Neural cell (in vitro differentiated cells): ENCODE measurements around the gene DIPK1C. TPM values are rescaled to one million over a fixed set of nuclear protein-coding genes. Genes with fewer than 3 reads are reported as not detected.

Source experiments
- H2AFZ ChIP-seq: fragments of 200-600, 300-800 bp; sonication (generic), shearing (Covaris generic); 2 replicates; pipeline ENCODE4 v1.6.0; 2014; ENCODE audit warnings: low read depth, mild to moderate bottlenecking, antibody characterized with exemption, low read length, moderate library complexity
- H3F3A ChIP-seq: fragments of 200-600 bp; shearing (Covaris generic); 2 replicates; pipeline ENCODE4 v1.6.1; 2016; ENCODE audit warnings: mild to moderate bottlenecking, moderate library complexity, mixed read lengths, antibody characterized with exemption, low read length; ENCODE audit not compliant: insufficient read depth, poor library complexity, severe bottlenecking
- H3K27ac ChIP-seq: fragments of 200-600, 300-800 bp; sonication (generic), shearing (Covaris generic); 2 replicates; pipeline ENCODE4 v1.5.1; 2014; ENCODE audit warnings: mild to moderate bottlenecking, low read length, moderate library complexity
- H3K27me3 ChIP-seq: fragments of 300-800, 200-600 bp; sonication (generic), shearing (Covaris generic); 2 replicates; pipeline ENCODE4 v1.6.0; 2014; ENCODE audit warnings: mild to moderate bottlenecking, low read depth, low read length, moderate library complexity; ENCODE audit not compliant: insufficient read depth
- H3K36me3 ChIP-seq: fragments of 300-800, 200-600 bp; sonication (generic), shearing (Covaris generic); 2 replicates; pipeline ENCODE4 v1.5.1; 2014; ENCODE audit warnings: mild to moderate bottlenecking, antibody characterized with exemption, low read length, moderate library complexity; ENCODE audit not compliant: insufficient read depth
- H3K4me2 ChIP-seq: fragments of 300-800, 200-600 bp; sonication (generic), shearing (Covaris generic); 2 replicates; pipeline ENCODE4 v1.6.0; 2014; ENCODE audit warnings: mild to moderate bottlenecking, low read length
- H3K4me3 ChIP-seq: fragments of 300-800, 200-600 bp; sonication (generic), shearing (Covaris generic); 2 replicates; pipeline ENCODE4 v1.5.1; 2014; ENCODE audit warnings: mild to moderate bottlenecking, low read length, moderate library complexity
- H3K79me2 ChIP-seq: fragments of 200-600 bp; shearing (Covaris generic); replicated peaks from 2 replicates; pipeline ENCODE4 v1.6.0; 2014; ENCODE audit warnings: mild to moderate bottlenecking, low read length, moderate library complexity; ENCODE audit not compliant: insufficient read depth
- H3K9ac ChIP-seq: fragments of 300-800, 200-600 bp; sonication (generic), shearing (Covaris generic); 2 replicates; pipeline ENCODE4 v1.6.1; 2016; ENCODE audit warnings: mild to moderate bottlenecking, low read length, mixed read lengths
- H3K9me2 ChIP-seq: fragments of 200-600 bp; shearing (Covaris generic); 2 replicates; pipeline ENCODE4 v1.6.1; 2016; ENCODE audit warnings: mild to moderate bottlenecking, low read length, mixed read lengths; ENCODE audit not compliant: insufficient read depth
- H3K9me3 ChIP-seq: fragments of 200-600, 300-800 bp; sonication (generic), shearing (Covaris generic); 2 replicates; pipeline ENCODE4 v1.6.1; 2016; ENCODE audit warnings: mild to moderate bottlenecking, mixed run types, low read length, moderate library complexity, mixed read lengths
- H4K20me1 ChIP-seq: fragments of 200-600 bp; shearing (Covaris generic); 2 replicates; pipeline ENCODE4 v1.6.1; 2016; ENCODE audit warnings: mild to moderate bottlenecking, mixed run types; ENCODE audit not compliant: insufficient read depth
- CTCF ChIP-seq: fragments of 450-650 bp; IDR thresholded peaks from 2 replicates; pipeline ENCODE4 v1.5.1; 2014; ENCODE audit warnings: antibody characterized with exemption, mild to moderate bottlenecking, moderate library complexity; ENCODE audit not compliant: poor library complexity, severe bottlenecking
- EP300 ChIP-seq: fragments of 450-650 bp; conservative IDR thresholded peaks from 2 replicates; pipeline ENCODE4 v1.6.1; 2014; ENCODE audit warnings: antibody characterized with exemption, mild to moderate bottlenecking, moderate library complexity; ENCODE audit not compliant: poor library complexity, severe bottlenecking
- EZH2 ChIP-seq: fragments of 200-600, 300-800 bp; shearing (Covaris generic), sonication (generic); IDR thresholded peaks from 2 replicates; pipeline ENCODE4 v1.6.1; 2014; ENCODE audit warnings: antibody characterized with exemption, low read length, borderline replicate concordance, mild to moderate bottlenecking; ENCODE audit not compliant: insufficient read depth, poor library complexity, severe bottlenecking
- MXI1 ChIP-seq: fragments of 450-650 bp; conservative IDR thresholded peaks from 2 replicates; pipeline ENCODE4 v1.6.1; 2014; ENCODE audit warnings: antibody characterized with exemption, mild to moderate bottlenecking; ENCODE audit not compliant: poor library complexity, severe bottlenecking
- POLR2AphosphoS5 ChIP-seq: IDR thresholded peaks from 2 replicates; pipeline ENCODE4 v1.6.1; 2012
- RAD21 ChIP-seq: fragments of 450-650 bp; conservative IDR thresholded peaks from 2 replicates; pipeline ENCODE4 v1.6.1; 2014; ENCODE audit warnings: antibody characterized with exemption, mild to moderate bottlenecking, moderate library complexity
- REST ChIP-seq: IDR thresholded peaks from 2 replicates; pipeline ENCODE4 v1.6.1; 2012; ENCODE audit warnings: borderline replicate concordance
- SMC3 ChIP-seq: fragments of 450-650 bp; conservative IDR thresholded peaks from 2 replicates; pipeline ENCODE4 v1.6.1; 2014; ENCODE audit warnings: antibody characterized with exemption, mild to moderate bottlenecking, moderate library complexity; ENCODE audit not compliant: poor library complexity
- TAF1 ChIP-seq: IDR thresholded peaks from 2 replicates; pipeline ENCODE4 v1.6.1; 2012; ENCODE audit warnings: low read depth
- polyA plus RNA-seq: library from polyadenylated mRNA; depleted of rRNA; stranded (reverse); fragments of >200 nt; gene quantifications from 2 replicates; pipeline ENCODE4 v1.2.3, GENCODE V29; 2014

DIPK1C gene
- polyA plus RNA-seq, 1 donor from 2014 or later: not detected

- Histone ChIP-seq H3K36me3 (no peaks in the 10 kb centered on the region), H3K9me3 (no peaks in the 10 kb centered on the region), H3K4me3 (no peak overlapping the region), H3K9me2 (no peaks in the 10 kb centered on the region), H4K20me1 (no peaks in the 10 kb centered on the region), H3F3A (no peaks in the 10 kb centered on the region), H3K9ac (no peak overlapping the region), H3K79me2 (no peaks in the 10 kb centered on the region), H3K4me2 (no peak overlapping the region), H3K27me3 (no peaks in the 10 kb centered on the region), H2AFZ (no peak overlapping the region), H3K27ac (no peak overlapping the region)
- no peak for TF ChIP-seq MXI1
- TF ChIP-seq REST: no peak
Measured at GRCh38 chr18:74505776-74506175, 48.7 kb upstream of the DIPK1C start.

GRCh38 chr18:74503137-74503536, 46.0 kb upstream of the DIPK1C start:
- Histone ChIP-seq H3K9me3 (no peaks in the 10 kb centered on the region), H3K9ac (no peak overlapping the region), H3K4me2 (no peak overlapping the region), H3K4me3 (no peak overlapping the region), H3F3A (no peaks in the 10 kb centered on the region), H3K27ac (no peak overlapping the region), H3K79me2 (peaks cover 6% of the 10 kb centered on the region), H3K9me2 (no peaks in the 10 kb centered on the region), H2AFZ (no peak overlapping the region), H4K20me1 (no peaks in the 10 kb centered on the region), H3K36me3 (no peaks in the 10 kb centered on the region), H3K27me3 (no peaks in the 10 kb centered on the region)
- TF ChIP-seq EZH2: no peak
- no peak for TF ChIP-seq EP300
- TF ChIP-seq RAD21: no peak
- TF ChIP-seq SMC3: no peak
- no peak for TF ChIP-seq TAF1
- no peak for TF ChIP-seq POLR2AphosphoS5
- no peak for TF ChIP-seq CTCF
- TF ChIP-seq MXI1: no peak
- TF ChIP-seq REST: no peak
